ENCODE measurements around the gene ACACA.

DNA sequence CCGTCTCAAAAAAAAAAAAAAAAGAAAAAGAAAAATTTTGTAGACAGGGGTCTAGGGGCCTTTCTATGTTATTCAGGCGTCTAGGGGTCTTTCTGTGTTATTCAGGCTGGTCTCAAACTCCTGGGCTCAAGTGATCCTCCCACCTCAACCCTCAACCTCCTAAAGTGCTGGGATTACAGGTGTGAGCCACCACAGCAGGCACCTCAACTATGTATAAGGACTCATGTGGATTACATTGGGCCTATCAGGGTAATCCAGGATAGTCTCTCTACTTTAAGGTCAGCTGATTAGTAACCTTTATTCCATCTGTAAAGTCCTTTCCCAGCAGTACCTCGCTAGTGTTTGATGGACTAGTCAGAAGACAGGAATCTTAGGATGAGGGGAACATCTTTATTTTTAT is 22.4 kb upstream of the ACACA start:
- TF ChIP-seq, protein P1, sequence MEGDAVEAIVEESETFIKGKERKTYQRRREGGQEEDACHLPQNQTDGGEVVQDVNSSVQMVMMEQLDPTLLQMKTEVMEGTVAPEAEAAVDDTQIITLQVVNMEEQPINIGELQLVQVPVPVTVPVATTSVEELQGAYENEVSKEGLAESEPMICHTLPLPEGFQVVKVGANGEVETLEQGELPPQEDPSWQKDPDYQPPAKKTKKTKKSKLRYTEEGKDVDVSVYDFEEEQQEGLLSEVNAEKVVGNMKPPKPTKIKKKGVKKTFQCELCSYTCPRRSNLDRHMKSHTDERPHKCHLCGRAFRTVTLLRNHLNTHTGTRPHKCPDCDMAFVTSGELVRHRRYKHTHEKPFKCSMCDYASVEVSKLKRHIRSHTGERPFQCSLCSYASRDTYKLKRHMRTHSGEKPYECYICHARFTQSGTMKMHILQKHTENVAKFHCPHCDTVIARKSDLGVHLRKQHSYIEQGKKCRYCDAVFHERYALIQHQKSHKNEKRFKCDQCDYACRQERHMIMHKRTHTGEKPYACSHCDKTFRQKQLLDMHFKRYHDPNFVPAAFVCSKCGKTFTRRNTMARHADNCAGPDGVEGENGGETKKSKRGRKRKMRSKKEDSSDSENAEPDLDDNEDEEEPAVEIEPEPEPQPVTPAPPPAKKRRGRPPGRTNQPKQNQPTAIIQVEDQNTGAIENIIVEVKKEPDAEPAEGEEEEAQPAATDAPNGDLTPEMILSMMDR (conservative IDR thresholded peaks at IDR 0.05), result no peak
- TF ChIP-seq ZFX (IDR thresholded peaks at IDR 0.05), result no peak

Measured in C4-2B (cell line).